Gastroesophageal sphincter (tissue), 4 donors: ENCODE measurements around the gene PHEX. TPM values are rescaled to one million over a fixed set of nuclear protein-coding genes. Genes with fewer than 3 reads are reported as not detected.

Experiments used
- ATAC-seq: fragments of 150-250 bp; one replicate; pipeline ENCODE4 v1.9.1; 2016; ENCODE audit warnings: mild to moderate bottlenecking, moderate library complexity
- H3K27ac ChIP-seq, 4 donors: fragments of 200-600 bp; sonication (generic) in 3 of 4; 1 replicate in 3 of 4; 2 replicates in 1 of 4; pipeline ENCODE4 v1.5.1; 2016 to 2019
- H3K27me3 ChIP-seq: fragments of 200-600 bp; sonication (generic); one replicate; pipeline ENCODE4 v1.5.1; 2019
- H3K36me3 ChIP-seq, 2 donors: fragments of 200-600 bp; sonication (generic); one replicate each; pipeline ENCODE4 v1.5.1; 2019; ENCODE audit warnings: control low read depth in 1 of 2
- H3K4me1 ChIP-seq, 3 donors: fragments of 200-600 bp; sonication (generic); 1 replicate in 2 of 3; 2 replicates in 1 of 3; pipeline ENCODE4 v1.5.1; 2016 to 2019; ENCODE audit warnings: control low read depth in 2 of 3
- H3K4me3 ChIP-seq, 2 donors: fragments of 200-600 bp; sonication (generic); one replicate each; pipeline ENCODE4 v1.5.1; 2019; ENCODE audit warnings: mild to moderate bottlenecking in 1 of 2, moderate library complexity in 1 of 2
- H3K9me3 ChIP-seq, 3 donors: fragments of 200-600 bp; sonication (generic); one replicate each; pipeline ENCODE4 v1.5.1; 2017 to 2019; ENCODE audit warnings: control low read depth in 2 of 3
- EP300 ChIP-seq: sonication (generic); formaldehyde crosslinking; IDR thresholded peaks from one replicate; pipeline ENCODE4 v1.6.1; 2017; ENCODE audit warnings: antibody characterized with exemption, mild to moderate bottlenecking
- POLR2A ChIP-seq, 2 donors: fragments of 450-650 bp; IDR thresholded peaks; one replicate each; pipeline ENCODE4 v1.6.1; 2017; ENCODE audit warnings: antibody characterized with exemption in 2 of 2, mild to moderate bottlenecking in 2 of 2, moderate library complexity in 1 of 2
- POLR2AphosphoS5 ChIP-seq: sonication (generic); formaldehyde crosslinking; IDR thresholded peaks from one replicate; pipeline ENCODE4 v1.6.1; 2017; ENCODE audit warnings: antibody characterized with exemption
- WGBS, 2 donors: methylation state at CpG; one replicate each; pipeline ENCODE4 v1.1.5; 2018; ENCODE audit warnings: low coverage in 1 of 2; 5-methylcytosine and 5-hydroxymethylcytosine counted together
- total RNA-seq, 4 donors: library from RNA; depleted of rRNA; stranded (reverse); fragments of >200 nt; gene quantifications; one replicate each; pipeline ENCODE4 v1.1.0, GENCODE V29; 2016
- TF ChIP-seq, protein P1 (sequence below), 4 experiments: fragments of 200-600 bp in 2 of 4; fragments of 450-650 bp in 2 of 4; sonication (generic) in 1 of 4; IDR thresholded peaks; one replicate each; pipeline ENCODE4 v1.5.1; 2017 to 2019; ENCODE audit warnings: antibody characterized with exemption in 4 of 4, mild to moderate bottlenecking in 2 of 4, moderate library complexity in 2 of 4

PHEX gene
- total RNA-seq, 4 donors from 2014 or later, result 0.40 to 1.1 (median 0.67) TPM

DNA sequence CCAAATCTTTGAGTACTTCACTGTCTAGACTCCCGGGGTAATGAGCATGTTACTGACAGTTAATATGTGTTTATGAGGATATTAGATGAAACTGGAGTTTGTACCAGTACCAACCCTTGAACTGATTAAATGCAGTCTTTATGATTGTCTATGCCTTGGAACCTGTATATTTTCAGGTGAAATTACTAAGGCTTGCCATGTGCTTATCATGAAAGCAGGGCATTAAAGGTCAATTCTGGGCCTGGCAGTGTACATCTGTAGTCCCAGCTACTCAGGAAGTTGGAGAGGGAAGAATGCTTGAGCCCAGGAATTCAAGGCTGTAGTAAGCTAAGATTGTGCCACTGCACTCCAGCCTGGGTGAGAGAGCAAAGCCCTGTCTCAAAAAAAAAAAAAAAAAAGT lies 27.6 kb downstream of the PHEX start:
- no peaks in the 10 kb centered on the region for H3K9me3 ChIP-seq
- H3K4me3 ChIP-seq, result no peak overlapping the region
- no peak for TF ChIP-seq POLR2AphosphoS5
- TF ChIP-seq EP300, result no peak
- no peak for TF ChIP-seq POLR2A (IDR thresholded peaks at IDR 0.05)
- TF ChIP-seq, protein P1, sequence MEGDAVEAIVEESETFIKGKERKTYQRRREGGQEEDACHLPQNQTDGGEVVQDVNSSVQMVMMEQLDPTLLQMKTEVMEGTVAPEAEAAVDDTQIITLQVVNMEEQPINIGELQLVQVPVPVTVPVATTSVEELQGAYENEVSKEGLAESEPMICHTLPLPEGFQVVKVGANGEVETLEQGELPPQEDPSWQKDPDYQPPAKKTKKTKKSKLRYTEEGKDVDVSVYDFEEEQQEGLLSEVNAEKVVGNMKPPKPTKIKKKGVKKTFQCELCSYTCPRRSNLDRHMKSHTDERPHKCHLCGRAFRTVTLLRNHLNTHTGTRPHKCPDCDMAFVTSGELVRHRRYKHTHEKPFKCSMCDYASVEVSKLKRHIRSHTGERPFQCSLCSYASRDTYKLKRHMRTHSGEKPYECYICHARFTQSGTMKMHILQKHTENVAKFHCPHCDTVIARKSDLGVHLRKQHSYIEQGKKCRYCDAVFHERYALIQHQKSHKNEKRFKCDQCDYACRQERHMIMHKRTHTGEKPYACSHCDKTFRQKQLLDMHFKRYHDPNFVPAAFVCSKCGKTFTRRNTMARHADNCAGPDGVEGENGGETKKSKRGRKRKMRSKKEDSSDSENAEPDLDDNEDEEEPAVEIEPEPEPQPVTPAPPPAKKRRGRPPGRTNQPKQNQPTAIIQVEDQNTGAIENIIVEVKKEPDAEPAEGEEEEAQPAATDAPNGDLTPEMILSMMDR (IDR thresholded peaks at IDR 0.05), result no peak
- no peaks in the 10 kb centered on the region for H3K27me3 ChIP-seq
- H3K36me3 ChIP-seq, result no peaks in the 10 kb centered on the region
- no peak for ATAC-seq
- no peak overlapping the region for H3K27ac ChIP-seq
- no CpG with 5 or more reads among the region's 1 CpG for WGBS, 2 donors
- no peaks in the 10 kb centered on the region for H3K4me1 ChIP-seq

DNA sequence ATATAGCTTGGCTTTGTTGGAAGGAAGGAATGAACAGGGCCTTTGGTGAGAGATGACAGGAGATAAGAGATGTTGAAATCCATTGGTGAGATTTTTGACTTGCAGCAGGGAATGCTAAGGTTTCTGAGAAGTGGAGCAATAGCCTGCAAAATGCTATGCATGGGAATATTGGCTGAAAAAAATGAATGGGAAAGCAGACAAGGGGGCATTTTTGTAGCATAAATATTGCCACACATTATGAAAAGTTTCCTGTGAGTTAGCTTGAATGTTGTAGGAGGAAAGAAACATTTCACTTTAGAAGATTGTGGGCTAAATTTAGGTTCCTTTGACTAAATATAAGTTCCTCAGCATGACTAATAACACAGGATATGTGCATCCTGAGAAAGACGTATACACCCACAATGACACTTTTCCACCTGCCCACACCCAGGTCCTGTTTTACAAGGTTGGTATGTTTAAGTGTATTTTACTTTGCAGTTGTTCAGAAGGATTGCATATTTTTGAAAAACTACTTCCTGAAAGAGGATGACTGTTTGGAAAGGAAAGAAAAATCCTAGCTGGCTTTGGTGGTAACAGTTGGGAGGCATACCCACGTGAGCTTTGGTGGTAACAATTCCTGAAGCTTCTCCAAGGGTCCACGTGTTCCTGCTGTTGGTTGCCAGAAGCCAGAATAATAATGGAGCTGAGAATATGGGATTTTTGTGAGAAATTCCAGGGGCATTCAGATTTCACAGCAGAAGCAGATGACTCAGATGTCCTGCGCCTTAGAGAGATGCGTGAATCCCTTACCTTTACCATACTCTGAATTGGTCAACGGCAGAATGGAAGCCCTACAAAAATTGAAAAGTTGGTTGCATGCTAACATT lies 28.5 kb downstream of the PHEX start:
- no peak for ATAC-seq
- TF ChIP-seq, protein P1 (IDR thresholded peaks at IDR 0.05), result no peak
- TF ChIP-seq POLR2A (IDR thresholded peaks at IDR 0.05) (no peak), EP300 (no peak), POLR2AphosphoS5 (no peak)
- H3K4me1 ChIP-seq, result no peaks in the 10 kb centered on the region

DNA sequence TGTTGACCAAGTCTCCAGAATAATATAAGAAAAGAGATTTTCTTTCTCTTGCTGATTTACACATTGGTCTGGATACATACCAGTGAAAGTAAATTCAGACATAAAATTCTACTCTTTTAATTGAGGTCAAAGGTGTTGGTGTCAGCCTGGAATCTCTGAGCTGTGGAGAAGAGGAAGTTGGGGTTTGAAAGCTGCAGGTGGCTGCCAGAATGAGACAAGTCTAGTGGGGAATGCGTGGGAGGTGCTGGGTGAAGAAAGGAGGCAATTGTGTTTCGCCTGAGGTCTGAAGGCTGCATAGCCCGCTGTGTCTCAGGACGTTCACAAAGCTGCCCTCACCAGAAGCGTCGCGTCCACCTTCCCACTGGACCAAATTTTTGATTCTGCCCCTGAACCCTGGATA lies 31.2 kb downstream of the PHEX start:
- Histone ChIP-seq H3K4me1 (no peaks in the 10 kb centered on the region), H3K27me3 (no peaks in the 10 kb centered on the region), H3K36me3 (no peaks in the 10 kb centered on the region), H3K27ac (no peak overlapping the region), H3K9me3 (no peaks in the 10 kb centered on the region), H3K4me3 (no peak overlapping the region)
- ATAC-seq, result no peak
- TF ChIP-seq EP300, result no peak
- TF ChIP-seq POLR2A (IDR thresholded peaks at IDR 0.05), result no peak
- no peak for TF ChIP-seq POLR2AphosphoS5
- TF ChIP-seq, protein P1 (IDR thresholded peaks at IDR 0.05), result no peak
- 79 to 100% methylated on average over 2 to 6 of the region's 7 CpGs for WGBS, 2 donors

More for the DNA sequence above, 28.5 kb downstream of the PHEX start:
- Histone ChIP-seq H3K9me3 (no peaks in the 10 kb centered on the region), H3K27me3 (no peaks in the 10 kb centered on the region), H3K36me3 (no peaks in the 10 kb centered on the region), H3K27ac (no peak overlapping the region), H3K4me3 (no peak overlapping the region)
- WGBS, 2 donors, result 57 to 59% methylated on average over 5 to 6 of the region's 6 CpGs

DNA sequence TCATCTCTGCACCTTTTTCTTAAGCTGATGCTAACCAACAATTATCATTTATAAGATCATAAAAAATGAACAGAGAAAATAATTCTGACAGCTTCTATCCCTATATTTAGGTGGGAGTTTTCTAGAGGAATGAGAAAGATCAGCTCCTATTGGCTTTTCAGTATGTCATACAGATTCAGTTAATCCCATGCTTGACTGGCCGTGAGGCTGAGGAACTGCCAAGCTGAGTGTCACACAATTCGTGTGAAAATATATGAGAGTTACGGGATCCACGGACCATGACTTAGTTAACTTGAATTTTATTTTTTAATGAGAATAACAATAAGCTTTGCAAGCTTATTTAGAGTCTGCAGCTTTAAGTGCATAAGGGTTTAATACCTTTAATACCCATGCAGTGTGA lies 37.5 kb downstream of the PHEX start:
- no peaks in the 10 kb centered on the region for H3K36me3 ChIP-seq
- H3K27me3 ChIP-seq, result no peaks in the 10 kb centered on the region
- TF ChIP-seq EP300 (no peak), POLR2A (IDR thresholded peaks at IDR 0.05) (no peak), POLR2AphosphoS5 (no peak)
- TF ChIP-seq, protein P1 (IDR thresholded peaks at IDR 0.05), result no peak
- no peaks in the 10 kb centered on the region for H3K4me1 ChIP-seq
- H3K9me3 ChIP-seq, result no peaks in the 10 kb centered on the region
- WGBS, 2 donors, result 57 to 80% methylated on average over 1 to 4 of the region's 4 CpGs
- H3K27ac ChIP-seq, result no peak overlapping the region
- H3K4me3 ChIP-seq, result no peak overlapping the region
- no peak for ATAC-seq

DNA sequence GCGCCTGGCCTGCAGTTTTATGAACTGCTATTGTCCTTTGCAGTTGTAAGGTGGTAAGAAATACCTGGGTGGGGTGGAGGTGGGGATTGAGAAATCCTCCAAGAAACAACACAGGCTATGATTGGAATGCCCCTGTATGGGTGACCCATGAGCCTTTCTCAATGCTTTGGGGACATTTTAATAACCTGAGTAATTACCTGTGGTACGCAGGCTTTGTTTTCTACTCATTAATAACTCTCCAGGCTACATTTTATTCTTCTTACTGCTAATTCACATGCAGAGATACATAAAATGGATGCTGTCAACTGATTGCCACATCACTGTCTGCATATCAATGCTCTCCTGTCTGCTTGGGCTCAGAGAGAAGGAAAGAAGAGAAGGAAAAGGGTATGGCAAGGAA lies 41.8 kb downstream of the PHEX start:
- ATAC-seq, result no peak
- no peaks in the 10 kb centered on the region for H3K9me3 ChIP-seq
- WGBS, 2 donors, result 100% methylated on average over 1 of the region's 2 CpGs
- H3K4me3 ChIP-seq, result no peak overlapping the region
- H3K27me3 ChIP-seq, result no peaks in the 10 kb centered on the region
- TF ChIP-seq POLR2A (IDR thresholded peaks at IDR 0.05) (no peak), EP300 (no peak), POLR2AphosphoS5 (no peak)
- TF ChIP-seq, protein P1 (IDR thresholded peaks at IDR 0.05), result no peak
- H3K4me1 ChIP-seq, result no peaks in the 10 kb centered on the region
- H3K27ac ChIP-seq, result no peak overlapping the region
- H3K36me3 ChIP-seq, result no peaks in the 10 kb centered on the region
